Cardiac fibroblast (primary cell): ENCODE results near the gene WDR33.

Source experiments
- DNase-seq, 2 donors: peaks; one replicate each; pipeline versions ENCODE4 v3.0.0 to v3.0.0-alpha.2; 2010; ENCODE audit warnings: low read depth in 2 of 2
- H3K4me3 ChIP-seq, 2 donors: replicated peaks in 1 of 2; 1 replicate in 1 of 2; 2 replicates in 1 of 2; pipeline ENCODE4 v1.5.1; 2011; ENCODE audit warnings: low read depth in 2 of 2, low read length in 2 of 2, mild to moderate bottlenecking in 2 of 2, moderate library complexity in 1 of 2
- TF ChIP-seq, protein P1 (sequence below): IDR thresholded peaks from one replicate; pipeline ENCODE4 v1.5.1; 2011; ENCODE audit warnings: low read depth, mild to moderate bottlenecking, low read length, inconsistent platforms

Gene WDR33

DNA sequence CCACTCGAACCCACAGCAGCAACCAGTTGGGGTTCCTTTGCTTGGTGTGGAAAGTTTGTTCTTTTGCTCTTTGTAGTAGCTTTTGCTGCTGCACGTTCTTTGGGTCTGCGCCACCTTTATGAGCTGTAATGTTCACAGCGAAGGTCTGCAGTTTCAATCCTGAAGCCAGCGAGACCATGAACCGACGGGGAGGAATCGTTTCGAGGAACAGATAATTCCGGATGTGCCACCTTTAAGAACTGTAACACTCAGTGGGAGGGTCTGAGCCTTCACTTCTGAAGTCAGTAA, 150.7 kb downstream of the WDR33 start:
- H3K4me3 ChIP-seq = no peak overlapping the region
- TF ChIP-seq, protein P1, sequence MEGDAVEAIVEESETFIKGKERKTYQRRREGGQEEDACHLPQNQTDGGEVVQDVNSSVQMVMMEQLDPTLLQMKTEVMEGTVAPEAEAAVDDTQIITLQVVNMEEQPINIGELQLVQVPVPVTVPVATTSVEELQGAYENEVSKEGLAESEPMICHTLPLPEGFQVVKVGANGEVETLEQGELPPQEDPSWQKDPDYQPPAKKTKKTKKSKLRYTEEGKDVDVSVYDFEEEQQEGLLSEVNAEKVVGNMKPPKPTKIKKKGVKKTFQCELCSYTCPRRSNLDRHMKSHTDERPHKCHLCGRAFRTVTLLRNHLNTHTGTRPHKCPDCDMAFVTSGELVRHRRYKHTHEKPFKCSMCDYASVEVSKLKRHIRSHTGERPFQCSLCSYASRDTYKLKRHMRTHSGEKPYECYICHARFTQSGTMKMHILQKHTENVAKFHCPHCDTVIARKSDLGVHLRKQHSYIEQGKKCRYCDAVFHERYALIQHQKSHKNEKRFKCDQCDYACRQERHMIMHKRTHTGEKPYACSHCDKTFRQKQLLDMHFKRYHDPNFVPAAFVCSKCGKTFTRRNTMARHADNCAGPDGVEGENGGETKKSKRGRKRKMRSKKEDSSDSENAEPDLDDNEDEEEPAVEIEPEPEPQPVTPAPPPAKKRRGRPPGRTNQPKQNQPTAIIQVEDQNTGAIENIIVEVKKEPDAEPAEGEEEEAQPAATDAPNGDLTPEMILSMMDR = no peak
- DNase-seq = no peak

DNA sequence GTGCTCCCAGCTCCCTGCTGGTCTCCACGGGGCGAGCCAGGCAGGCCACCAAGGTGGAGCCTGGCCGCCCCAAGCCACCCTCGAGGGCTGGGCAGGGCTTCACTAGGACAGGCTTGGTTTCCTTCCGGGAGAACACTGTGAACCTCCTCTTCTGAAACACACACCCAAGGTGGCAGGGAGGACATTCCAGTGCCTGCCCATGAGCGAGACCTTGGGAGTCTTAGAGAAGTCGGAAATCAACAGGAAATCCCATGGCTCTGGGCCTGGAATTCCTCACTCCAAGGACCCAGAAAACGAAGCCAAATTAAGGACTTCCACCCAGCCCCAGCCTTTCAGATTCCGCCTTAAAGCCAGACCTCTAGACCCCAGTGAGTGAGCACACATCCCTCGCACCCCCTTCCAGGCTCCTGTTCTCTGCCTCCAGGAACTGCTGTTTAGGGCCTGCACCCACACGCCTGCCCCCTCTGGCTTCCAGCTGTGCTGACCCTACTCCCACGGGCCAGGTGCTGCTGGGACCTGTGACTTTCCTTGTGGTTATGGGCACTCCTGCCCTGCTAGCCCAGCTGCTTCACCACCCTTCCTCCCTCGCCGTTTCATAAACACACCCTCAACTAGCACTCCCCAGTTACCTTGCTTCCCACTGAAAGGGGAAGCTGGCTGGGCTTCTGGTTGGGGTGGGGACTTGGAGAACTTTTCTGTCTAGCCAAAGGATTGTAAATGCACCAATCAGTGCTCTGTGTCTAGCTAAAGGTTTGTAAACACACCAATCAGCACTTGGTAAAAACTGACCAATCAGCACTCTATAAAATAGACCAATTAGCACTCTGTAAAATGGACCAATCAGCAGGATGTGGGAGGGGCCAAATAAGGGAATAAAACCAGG, 151.3 kb downstream of the WDR33 start:
- no peak overlapping the region for H3K4me3 ChIP-seq
- DNase-seq = peak in 1 of 2 donors; percentile 66
- TF ChIP-seq, protein P1 = no peak

DNA sequence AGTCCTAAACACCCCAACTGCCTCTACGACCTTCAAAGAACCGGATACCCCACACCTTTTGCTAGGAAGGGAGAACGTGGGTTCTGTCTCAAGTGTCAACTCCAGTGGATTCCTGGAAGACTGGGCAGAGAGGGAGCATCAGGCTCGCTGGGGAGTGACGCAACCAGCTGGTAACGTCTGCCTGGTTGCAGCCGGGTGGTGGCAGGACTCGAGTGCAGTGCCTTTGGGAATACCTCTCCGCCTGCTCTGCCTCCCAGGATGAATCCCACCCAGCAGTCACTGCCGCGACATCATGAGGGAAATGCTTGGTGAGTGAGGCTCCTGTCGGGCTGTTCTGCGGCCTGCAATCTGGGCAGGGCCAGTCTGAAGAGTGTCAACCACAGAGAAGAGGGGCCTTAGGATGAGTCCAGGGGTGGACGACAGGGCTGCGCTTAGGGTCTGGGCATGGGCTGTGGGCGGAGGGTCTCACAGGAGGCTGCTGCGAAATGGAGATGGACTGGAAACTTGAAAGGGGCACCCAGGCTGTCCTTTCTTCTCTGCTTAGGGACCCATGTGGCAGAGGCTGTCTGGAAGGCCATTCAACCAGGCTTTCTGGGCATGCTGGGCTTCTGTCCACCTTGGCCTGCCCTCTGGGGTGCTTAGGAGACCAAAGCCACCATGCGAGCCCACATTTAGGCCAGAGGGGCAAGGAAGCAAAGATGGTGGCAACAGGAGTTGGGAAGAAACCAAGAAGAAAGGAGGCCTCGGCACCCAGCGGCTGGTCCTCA, 152.1 kb downstream of the WDR33 start:
- DNase-seq = no peak
- TF ChIP-seq, protein P1 = no peak
- no peak overlapping the region for H3K4me3 ChIP-seq

DNA sequence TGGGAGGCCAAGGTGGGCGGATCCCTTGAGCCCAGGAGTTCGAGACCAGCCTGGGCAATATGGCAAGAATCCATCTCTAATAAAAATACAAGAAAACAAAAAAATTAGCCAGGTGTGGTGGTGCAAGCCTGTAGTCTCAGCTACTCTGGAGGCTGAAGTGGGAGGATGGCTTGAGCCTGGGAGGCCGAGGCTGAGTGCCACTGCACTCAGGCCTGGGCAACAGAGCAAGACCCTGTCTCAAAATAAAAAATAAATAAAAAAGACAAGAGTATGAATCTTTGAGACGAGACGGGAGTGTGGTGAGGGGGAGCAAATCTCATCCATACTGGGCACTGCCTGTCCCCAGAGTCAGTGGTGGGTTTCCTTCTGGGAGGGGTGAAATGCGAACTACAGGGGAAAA, 152.8 kb downstream of the WDR33 start:
- H3K4me3 ChIP-seq = no peak overlapping the region
- TF ChIP-seq, protein P1 = no peak
- no peak for DNase-seq

DNA sequence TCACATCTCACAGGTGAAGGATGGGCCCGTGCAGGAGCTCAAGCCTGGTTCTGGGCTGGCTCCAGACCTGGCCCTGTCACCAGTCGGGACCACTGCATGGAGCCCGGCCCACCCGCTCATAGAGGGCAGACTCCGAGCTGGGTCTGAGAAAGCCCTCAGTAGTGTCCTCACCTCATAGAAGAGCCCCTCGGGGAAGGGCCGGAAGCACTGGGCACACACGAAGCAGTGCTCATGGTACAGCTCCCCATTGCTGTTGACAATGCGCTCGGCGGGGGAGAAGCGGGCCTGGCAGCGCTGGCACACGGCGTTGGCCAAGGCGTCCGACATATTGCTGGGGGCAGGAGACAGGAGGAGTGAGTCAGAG, 153.8 kb downstream of the WDR33 start:
- TF ChIP-seq, protein P1 = no peak
- no peak overlapping the region for H3K4me3 ChIP-seq
- no peak for DNase-seq

DNA sequence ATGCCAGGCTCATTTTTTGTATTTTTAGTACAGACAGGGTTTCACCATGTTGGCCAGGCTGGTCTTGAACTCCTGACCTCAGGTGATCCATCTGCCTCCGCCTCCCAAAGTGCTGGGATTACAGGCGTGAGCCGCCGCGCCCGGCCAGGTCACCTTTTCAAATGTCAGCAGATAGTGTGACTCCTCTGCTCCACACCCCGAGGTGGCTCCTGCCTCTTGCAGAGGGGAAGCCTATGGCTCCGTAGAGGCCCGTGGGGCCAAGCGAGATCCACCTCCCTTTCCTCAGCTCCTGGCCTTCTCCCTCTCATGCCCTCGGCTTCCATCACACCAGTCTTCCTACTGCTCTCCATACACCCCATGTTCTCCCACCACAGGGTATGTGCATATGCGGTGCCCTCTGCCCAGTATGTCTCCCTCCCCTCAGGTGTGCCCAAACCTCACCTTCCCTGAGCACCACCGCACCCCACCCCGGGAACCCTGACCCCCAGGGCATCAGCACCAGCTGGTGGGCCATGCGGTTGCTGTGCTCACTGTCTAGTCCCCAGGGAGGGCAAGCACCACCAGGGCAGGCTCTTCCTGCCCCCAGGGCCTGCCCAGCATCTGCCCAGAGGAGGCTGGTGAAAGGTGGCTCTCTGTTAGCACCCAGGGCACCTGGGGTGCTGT, 154.3 kb downstream of the WDR33 start:
- TF ChIP-seq, protein P1 = no peak
- no peak for DNase-seq
- H3K4me3 ChIP-seq = no peak overlapping the region
